ENCODE results near the gene CTNNBL1. TPM values are rescaled to one million over a fixed set of nuclear protein-coding genes. Genes with fewer than 3 reads are reported as not detected.

The CTNNBL1 gene
- total RNA-seq, 2 donors from 2014 or later = 36.6 to 50.7 TPM

- TF ChIP-seq, protein P1, sequence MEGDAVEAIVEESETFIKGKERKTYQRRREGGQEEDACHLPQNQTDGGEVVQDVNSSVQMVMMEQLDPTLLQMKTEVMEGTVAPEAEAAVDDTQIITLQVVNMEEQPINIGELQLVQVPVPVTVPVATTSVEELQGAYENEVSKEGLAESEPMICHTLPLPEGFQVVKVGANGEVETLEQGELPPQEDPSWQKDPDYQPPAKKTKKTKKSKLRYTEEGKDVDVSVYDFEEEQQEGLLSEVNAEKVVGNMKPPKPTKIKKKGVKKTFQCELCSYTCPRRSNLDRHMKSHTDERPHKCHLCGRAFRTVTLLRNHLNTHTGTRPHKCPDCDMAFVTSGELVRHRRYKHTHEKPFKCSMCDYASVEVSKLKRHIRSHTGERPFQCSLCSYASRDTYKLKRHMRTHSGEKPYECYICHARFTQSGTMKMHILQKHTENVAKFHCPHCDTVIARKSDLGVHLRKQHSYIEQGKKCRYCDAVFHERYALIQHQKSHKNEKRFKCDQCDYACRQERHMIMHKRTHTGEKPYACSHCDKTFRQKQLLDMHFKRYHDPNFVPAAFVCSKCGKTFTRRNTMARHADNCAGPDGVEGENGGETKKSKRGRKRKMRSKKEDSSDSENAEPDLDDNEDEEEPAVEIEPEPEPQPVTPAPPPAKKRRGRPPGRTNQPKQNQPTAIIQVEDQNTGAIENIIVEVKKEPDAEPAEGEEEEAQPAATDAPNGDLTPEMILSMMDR (IDR thresholded peaks at IDR 0.05) = no peak
- H3K4me3 ChIP-seq = no peak overlapping the region
- H3K27me3 ChIP-seq = peaks cover 5% of the 10 kb centered on the region
- H3K36me3 ChIP-seq = no peaks in the 10 kb centered on the region
- no peaks in the 10 kb centered on the region for H3K9me3 ChIP-seq
- intact Hi-C loops (cut with DNase I) = loop anchor here (10.0 kb wide), 1 partner anchor 328 kb away; no protein-coding TSS in a partner anchor
- peak overlapping the region in 1 of 2 donors; percentile 12 for H3K9ac ChIP-seq (ENCODE audit: low read depth in 2 of 2, low read length in 2 of 2)
- no peak overlapping the region for H3K27ac ChIP-seq
- no peaks in the 10 kb centered on the region for H3K4me1 ChIP-seq
- no peak for DNase-seq
These were observed 203.2 kb downstream of the CTNNBL1 start for GRCh38 chr20:37896932-37897548.

- H3K27ac ChIP-seq = no peak overlapping the region
- no peak overlapping the region for H3K9ac ChIP-seq (ENCODE audit: low read depth in 2 of 2, low read length in 2 of 2)
These were observed 204.6 kb downstream of the CTNNBL1 start for GRCh38 chr20:37898233-37899104.

DNA sequence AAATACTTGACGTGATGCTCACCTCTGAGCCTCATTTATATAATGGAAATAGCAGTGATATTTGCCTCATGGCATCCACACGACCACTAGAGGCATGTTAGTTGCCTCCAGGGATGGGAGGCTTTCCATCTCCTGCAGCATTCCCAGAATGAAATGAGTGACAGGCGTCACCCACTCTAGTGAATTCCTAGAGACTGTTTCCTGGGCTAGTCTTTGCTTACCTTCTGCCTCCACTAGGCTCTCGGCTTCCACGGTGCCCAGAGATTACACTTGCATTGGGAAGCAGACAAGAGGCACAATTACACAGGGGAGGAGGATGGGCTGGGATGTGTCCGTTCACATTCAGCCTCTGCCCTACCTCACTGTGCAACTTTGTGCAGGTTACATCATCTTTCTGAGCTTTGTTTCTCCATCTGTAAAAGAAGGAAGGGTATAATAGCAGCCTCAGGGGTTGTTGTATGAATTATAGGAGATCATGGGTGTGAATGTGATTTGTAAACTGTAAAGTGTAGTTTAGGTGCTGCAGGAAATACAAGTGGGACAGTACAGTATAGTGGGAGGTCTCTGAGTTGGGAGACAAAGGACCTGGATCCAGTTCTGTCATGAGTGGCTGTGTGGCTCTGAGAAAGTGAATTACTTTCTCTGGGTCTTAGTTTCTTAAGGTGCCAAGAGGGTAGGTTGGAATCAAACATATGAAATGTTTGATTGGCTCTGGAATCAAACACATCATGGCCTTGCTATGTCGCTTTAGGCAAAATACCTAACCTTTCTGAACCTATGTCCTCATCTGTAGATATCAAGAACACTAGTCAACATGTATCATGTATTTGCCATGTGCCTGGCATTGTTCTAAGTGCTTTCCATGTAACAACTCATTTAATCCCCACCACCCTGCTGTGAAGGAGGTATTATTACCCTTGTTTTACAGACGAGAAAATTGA lies 205.5 kb downstream of the CTNNBL1 start:
- intact Hi-C loops (cut with DNase I) = loop anchor here (10.0 kb wide), 1 partner anchor 325 kb away; no protein-coding TSS in a partner anchor
- TF ChIP-seq, protein P1 (IDR thresholded peaks at IDR 0.05) = no peak
- Histone ChIP-seq H3K4me1 (no peaks in the 10 kb centered on the region), H3K27ac (no peak overlapping the region), H3K4me3 (no peak overlapping the region), H3K27me3 (peaks cover 23% of the 10 kb centered on the region), H3K36me3 (no peaks in the 10 kb centered on the region), H3K9me3 (no peaks in the 10 kb centered on the region), H3K9ac (ENCODE audit: low read depth in 2 of 2, low read length in 2 of 2) (no peak overlapping the region)
- no peak for DNase-seq

More at GRCh38 chr20:37898233-37899104, 204.6 kb downstream of the CTNNBL1 start:
- no peak for DNase-seq
- no peaks in the 10 kb centered on the region for H3K4me1 ChIP-seq
- no peak overlapping the region for H3K4me3 ChIP-seq
- no peaks in the 10 kb centered on the region for H3K9me3 ChIP-seq
- H3K27me3 ChIP-seq = peaks cover 19% of the 10 kb centered on the region
- no peaks in the 10 kb centered on the region for H3K36me3 ChIP-seq
- TF ChIP-seq, protein P1 (IDR thresholded peaks at IDR 0.05) = no peak
- intact Hi-C loops (cut with DNase I) = loop anchor here (10.0 kb wide), 1 partner anchor 326 kb away; no protein-coding TSS in a partner anchor

GRCh38 chr20:37901240-37901639 lies 207.4 kb downstream of the CTNNBL1 start:
- Histone ChIP-seq H3K4me3 (no peak overlapping the region), H3K9ac (ENCODE audit: low read depth in 2 of 2, low read length in 2 of 2) (no peak overlapping the region), H3K4me1 (no peaks in the 10 kb centered on the region), H3K36me3 (no peaks in the 10 kb centered on the region), H3K27me3 (peaks cover 23% of the 10 kb centered on the region), H3K9me3 (no peaks in the 10 kb centered on the region), H3K27ac (no peak overlapping the region)
- DNase-seq = no peak
- TF ChIP-seq, protein P1 (IDR thresholded peaks at IDR 0.05) = no peak
- intact Hi-C loops (cut with DNase I) = no loop called here

All from colonic mucosa (tissue), 4 donors.